ENCODE data around the gene TMEM63B. TPM values are rescaled to one million over a fixed set of nuclear protein-coding genes. Genes with fewer than 3 reads are reported as not detected.

The TMEM63B gene
- total RNA-seq, 2 donors from 2014 or later = 64.6 to 65.2 TPM

- TF ChIP-seq CTCF (conservative IDR thresholded peaks at IDR 0.05) = no peak
- Histone ChIP-seq H3K36me3 (ENCODE audit: control insufficient read depth, insufficient read depth, low read length) (no peaks in the 10 kb centered on the region), H3K4me1 (ENCODE audit: control insufficient read depth, insufficient read depth, low read length) (peaks cover 27% of the 10 kb centered on the region), H3K27ac (ENCODE audit: low read depth, low read length) (no peak overlapping the region), H3K4me3 (ENCODE audit: low read length) (no peak overlapping the region), H3K9ac (ENCODE audit: extremely low read depth, low read length, poor library complexity, severe bottlenecking) (no peak overlapping the region), H3K27me3 (ENCODE audit: control insufficient read depth, insufficient read depth, low read length, poor library complexity, severe bottlenecking) (no peaks in the 10 kb centered on the region), H3K9me3 (ENCODE audit: control insufficient read depth, low read length) (no peaks in the 10 kb centered on the region)
- 89 to 91% methylated on average over 4 to 6 of the region's 6 CpGs for WGBS, 2 experiments (ENCODE audit: insufficient coverage in 1 of 2, insufficient read length in 1 of 2)
- Mint-ChIP-seq H3K27me3 (ENCODE audit: insufficient read depth) (no peaks in the 10 kb centered on the region), H3K27ac (peak overlapping the region; percentile 42), H3K36me3 (ENCODE audit: low read depth) (no peaks in the 10 kb centered on the region), H3K4me3 (no peak overlapping the region), H3K4me1 (peaks cover 64% of the 10 kb centered on the region), H3K9me3 (no peaks in the 10 kb centered on the region)
- DNase-seq = no peak
Measured at GRCh38 chr6:44203955-44204354, 76.6 kb downstream of the TMEM63B start.

Other genes with a start within 250 kb of the TMEM63B start
- 10 to 100 TPM; 66.5 to 69.6 TPM for gene MRPL14, start 102 bp upstream of the TMEM63B start, total RNA-seq
- 1 to 10 TPM in 1 of 2 donors, under 1 TPM in 1; 0.53 to 1.2 TPM for gene CAPN11, start 31.3 kb downstream of the TMEM63B start, total RNA-seq
- 1 to 10 TPM; 1.7 to 1.8 TPM for gene MYMX, start 89.4 kb downstream of the TMEM63B start, total RNA-seq
- 100 to 1,000 TPM; 129 to 155 TPM for gene SLC29A1, start 96.0 kb downstream of the TMEM63B start, total RNA-seq
- gene HSP90AB1, start 119.5 kb downstream of the TMEM63B start, total RNA-seq = 1,000 to 10,000 TPM; 1,356 to 1,422 TPM
- 10 to 100 TPM; 52.5 to 54.3 TPM for gene SLC35B2, start 130.0 kb downstream of the TMEM63B start, total RNA-seq
- gene NFKBIE, start 138.0 kb downstream of the TMEM63B start, total RNA-seq = 10 to 100 TPM in 1 of 2 donors, 1 to 10 TPM in 1; 8.3 to 11.0 TPM
- under 1 TPM; 0.22 to 0.51 TPM for gene TMEM151B, start 142.9 kb downstream of the TMEM63B start, total RNA-seq
- 10 to 100 TPM; 22.9 to 24.7 TPM for gene AARS2, start 185.8 kb downstream of the TMEM63B start, total RNA-seq
- not detected for gene SPATS1, start 215.1 kb downstream of the TMEM63B start, total RNA-seq

All from endodermal cell (in vitro differentiated cells).